Measurements from ENCODE around the gene GLP1R.

The GLP1R gene

DNA sequence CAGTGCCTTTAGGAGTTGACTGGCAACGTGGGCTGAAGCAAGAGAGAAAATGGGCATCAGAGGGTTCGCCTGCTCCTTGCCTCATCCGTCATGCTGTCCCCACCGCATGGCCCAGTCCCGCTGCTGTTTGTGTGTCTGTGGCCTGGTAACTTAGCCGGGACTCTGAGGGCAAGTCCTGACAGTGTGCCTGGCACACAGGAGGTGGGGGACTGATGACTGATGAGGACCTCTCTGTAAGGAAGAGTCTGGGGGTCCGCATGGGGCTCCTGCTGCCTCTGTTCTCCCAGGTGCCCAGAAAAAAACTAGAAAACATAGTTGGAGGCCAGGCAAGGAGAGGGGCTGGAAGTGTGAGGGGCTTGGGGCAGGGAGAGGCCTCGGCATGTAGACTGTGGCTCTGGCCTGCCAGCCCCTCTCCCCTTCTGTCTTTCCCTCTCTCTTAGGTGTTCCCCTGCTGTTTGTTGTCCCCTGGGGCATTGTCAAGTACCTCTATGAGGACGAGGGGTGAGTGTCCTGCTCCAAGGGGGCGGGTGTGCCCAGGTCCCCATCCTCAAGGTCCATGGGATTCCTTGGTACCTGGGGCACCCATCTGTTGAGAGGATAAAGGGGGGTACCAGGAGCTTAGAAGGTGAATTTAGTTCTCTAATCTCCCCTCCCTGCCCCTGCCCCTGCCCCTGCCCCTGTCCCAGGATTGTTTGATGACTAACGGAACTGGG, 29.5 kb downstream of the GLP1R start:
- no peaks in the 10 kb centered on the region for H3K27me3 ChIP-seq (ENCODE audit: low read length)
- H3K27ac ChIP-seq (ENCODE audit: low read depth, low read length), result no peak overlapping the region
- H3K9ac ChIP-seq (ENCODE audit: low read length), result no peak overlapping the region
- no peaks in the 10 kb centered on the region for H3F3A ChIP-seq (ENCODE audit: insufficient read depth)
- no peaks in the 10 kb centered on the region for H3K79me2 ChIP-seq (ENCODE audit: insufficient read depth, low read length)
- H3K36me3 ChIP-seq (ENCODE audit: low read length), result no peaks in the 10 kb centered on the region
- H3K9me3 ChIP-seq (ENCODE audit: insufficient read depth, low read length), result no peaks in the 10 kb centered on the region
- no peaks in the 10 kb centered on the region for H4K20me1 ChIP-seq (ENCODE audit: low read depth, low read length)
- no peak for TF ChIP-seq EZH2phosphoT487 (conservative IDR thresholded peaks at IDR 0.05; ENCODE audit: low read length)
- TF ChIP-seq, protein P1, sequence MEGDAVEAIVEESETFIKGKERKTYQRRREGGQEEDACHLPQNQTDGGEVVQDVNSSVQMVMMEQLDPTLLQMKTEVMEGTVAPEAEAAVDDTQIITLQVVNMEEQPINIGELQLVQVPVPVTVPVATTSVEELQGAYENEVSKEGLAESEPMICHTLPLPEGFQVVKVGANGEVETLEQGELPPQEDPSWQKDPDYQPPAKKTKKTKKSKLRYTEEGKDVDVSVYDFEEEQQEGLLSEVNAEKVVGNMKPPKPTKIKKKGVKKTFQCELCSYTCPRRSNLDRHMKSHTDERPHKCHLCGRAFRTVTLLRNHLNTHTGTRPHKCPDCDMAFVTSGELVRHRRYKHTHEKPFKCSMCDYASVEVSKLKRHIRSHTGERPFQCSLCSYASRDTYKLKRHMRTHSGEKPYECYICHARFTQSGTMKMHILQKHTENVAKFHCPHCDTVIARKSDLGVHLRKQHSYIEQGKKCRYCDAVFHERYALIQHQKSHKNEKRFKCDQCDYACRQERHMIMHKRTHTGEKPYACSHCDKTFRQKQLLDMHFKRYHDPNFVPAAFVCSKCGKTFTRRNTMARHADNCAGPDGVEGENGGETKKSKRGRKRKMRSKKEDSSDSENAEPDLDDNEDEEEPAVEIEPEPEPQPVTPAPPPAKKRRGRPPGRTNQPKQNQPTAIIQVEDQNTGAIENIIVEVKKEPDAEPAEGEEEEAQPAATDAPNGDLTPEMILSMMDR (IDR thresholded peaks at IDR 0.05; ENCODE audit: insufficient read depth, low read length, poor library complexity, severe bottlenecking), result no peak
- no peak overlapping the region for H3K4me3 ChIP-seq (ENCODE audit: insufficient read depth, low read length, poor library complexity, severe bottlenecking)
- no peak overlapping the region for H3K4me2 ChIP-seq (ENCODE audit: low read depth, low read length, poor library complexity, severe bottlenecking)
- no peak overlapping the region for H2AFZ ChIP-seq (ENCODE audit: low read depth, low read length, severe bottlenecking)
- H3K9me2 ChIP-seq (replicated peaks; ENCODE audit: insufficient read depth, low read length), result no peaks in the 10 kb centered on the region

GRCh38 chr6:39078695-39079094, 30.1 kb downstream of the GLP1R start:
- Histone ChIP-seq H3K27me3 (ENCODE audit: low read length) (no peaks in the 10 kb centered on the region), H3F3A (ENCODE audit: insufficient read depth) (no peaks in the 10 kb centered on the region), H3K9ac (ENCODE audit: low read length) (no peak overlapping the region), H3K79me2 (ENCODE audit: insufficient read depth, low read length) (no peaks in the 10 kb centered on the region), H3K4me2 (ENCODE audit: low read depth, low read length, poor library complexity, severe bottlenecking) (no peak overlapping the region), H3K4me3 (ENCODE audit: insufficient read depth, low read length, poor library complexity, severe bottlenecking) (no peak overlapping the region), H2AFZ (ENCODE audit: low read depth, low read length, severe bottlenecking) (no peak overlapping the region), H3K9me2 (replicated peaks; ENCODE audit: insufficient read depth, low read length) (no peaks in the 10 kb centered on the region), H4K20me1 (ENCODE audit: low read depth, low read length) (no peaks in the 10 kb centered on the region), H3K36me3 (ENCODE audit: low read length) (no peaks in the 10 kb centered on the region), H3K9me3 (ENCODE audit: insufficient read depth, low read length) (no peaks in the 10 kb centered on the region), H3K27ac (ENCODE audit: low read depth, low read length) (no peak overlapping the region)
- TF ChIP-seq, protein P1 (IDR thresholded peaks at IDR 0.05; ENCODE audit: insufficient read depth, low read length, poor library complexity, severe bottlenecking), result no peak
- TF ChIP-seq EZH2phosphoT487 (conservative IDR thresholded peaks at IDR 0.05; ENCODE audit: low read length), result no peak

DNA sequence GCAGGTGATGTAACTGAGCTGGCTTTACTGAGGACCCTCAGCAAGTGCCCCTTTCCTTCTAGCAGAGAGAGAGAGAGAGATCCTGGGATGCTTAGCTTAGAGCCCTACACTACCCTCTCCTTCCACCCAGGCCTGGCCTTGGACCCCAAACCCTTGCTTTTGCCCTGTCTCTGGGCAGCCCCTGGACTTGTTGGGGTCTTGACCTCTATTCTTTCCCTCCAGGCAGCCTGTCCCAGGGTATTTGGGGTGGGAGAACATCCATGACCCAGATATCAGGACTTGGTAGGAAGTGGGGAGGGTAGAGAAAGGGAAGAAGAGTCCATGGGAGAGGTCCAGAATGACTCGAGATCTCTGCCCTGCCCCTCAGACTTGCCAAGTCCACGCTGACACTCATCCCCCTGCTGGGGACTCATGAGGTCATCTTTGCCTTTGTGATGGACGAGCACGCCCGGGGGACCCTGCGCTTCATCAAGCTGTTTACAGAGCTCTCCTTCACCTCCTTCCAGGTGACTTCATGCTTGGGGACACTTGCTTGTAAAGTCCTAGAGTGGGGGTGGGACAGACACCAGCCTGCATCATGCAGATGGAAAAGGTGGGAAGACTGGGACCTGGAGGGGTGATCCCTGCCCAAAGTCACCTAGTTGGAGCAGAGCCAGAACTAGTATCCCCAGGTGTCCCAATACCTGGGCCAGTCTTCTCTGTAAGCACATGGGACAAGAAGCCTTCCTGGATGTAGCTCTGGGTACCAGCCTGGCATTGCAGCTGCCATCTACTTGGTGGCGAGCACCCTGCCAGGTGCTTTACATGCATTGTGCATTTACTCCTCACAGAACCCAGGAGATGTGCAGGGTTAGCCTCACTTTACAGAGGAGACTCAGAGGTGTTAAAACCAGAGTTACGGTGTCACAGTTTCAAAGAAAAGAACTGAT, 30.9 kb downstream of the GLP1R start:
- Histone ChIP-seq H3K27ac (ENCODE audit: low read depth, low read length) (no peak overlapping the region), H3K9ac (ENCODE audit: low read length) (no peak overlapping the region), H3K9me3 (ENCODE audit: insufficient read depth, low read length) (no peaks in the 10 kb centered on the region), H3F3A (ENCODE audit: insufficient read depth) (no peaks in the 10 kb centered on the region), H3K9me2 (replicated peaks; ENCODE audit: insufficient read depth, low read length) (no peaks in the 10 kb centered on the region), H2AFZ (ENCODE audit: low read depth, low read length, severe bottlenecking) (no peak overlapping the region), H3K4me2 (ENCODE audit: low read depth, low read length, poor library complexity, severe bottlenecking) (no peak overlapping the region), H3K4me3 (ENCODE audit: insufficient read depth, low read length, poor library complexity, severe bottlenecking) (no peak overlapping the region), H4K20me1 (ENCODE audit: low read depth, low read length) (no peaks in the 10 kb centered on the region), H3K79me2 (ENCODE audit: insufficient read depth, low read length) (no peaks in the 10 kb centered on the region), H3K36me3 (ENCODE audit: low read length) (no peaks in the 10 kb centered on the region), H3K27me3 (ENCODE audit: low read length) (no peaks in the 10 kb centered on the region)
- TF ChIP-seq, protein P1 (IDR thresholded peaks at IDR 0.05; ENCODE audit: insufficient read depth, low read length, poor library complexity, severe bottlenecking), result no peak
- no peak for TF ChIP-seq EZH2phosphoT487 (conservative IDR thresholded peaks at IDR 0.05; ENCODE audit: low read length)
